Fibroblast of pulmonary artery (primary cell): ENCODE data around the gene MEF2C.

Experiments
- DNase-seq: peaks from one replicate; pipeline ENCODE4 v3.0.0-alpha.2; 2010; ENCODE audit warnings: low read depth
- H3K4me3 ChIP-seq: replicated peaks from 2 replicates; pipeline ENCODE4 v1.5.1; 2011; ENCODE audit warnings: low read depth, mild to moderate bottlenecking, control low read depth, low read length, moderate library complexity
- CTCF ChIP-seq: IDR thresholded peaks from 2 replicates; pipeline ENCODE4 v1.5.1; 2011; ENCODE audit warnings: mild to moderate bottlenecking, control low read depth, low read length, inconsistent platforms; ENCODE audit errors: missing control alignments

MEF2C gene

GRCh38 chr5:88669371-88670050 lies 213.5 kb downstream of the MEF2C start:
- DNase-seq, result no peak
- TF ChIP-seq CTCF, result no peak
- no peak overlapping the region for H3K4me3 ChIP-seq

- TF ChIP-seq CTCF, result no peak
- no peak for DNase-seq
- no peak overlapping the region for H3K4me3 ChIP-seq
These were observed 215.3 kb downstream of the MEF2C start for GRCh38 chr5:88667496-88668201.
